NCI-H2227 treated with DMSO at 0.1 percent for 48 hours (cell line): ENCODE measurements around the gene C22orf39.

Source experiments
- DNase-seq: peaks from one replicate; lab custom pipeline; 2025; lab: John Stamatoyannopoulos, UW

C22orf39 gene

GRCh38 chr22:19447330-19448075 is at the start of gene C22orf39:
Gene C22orf39, minus strand, starts transcription at chr22:19447711. Its CDS starts 23 bp downstream, at chr22:19447688.
- peak; percentile 97 for DNase-seq

DNA sequence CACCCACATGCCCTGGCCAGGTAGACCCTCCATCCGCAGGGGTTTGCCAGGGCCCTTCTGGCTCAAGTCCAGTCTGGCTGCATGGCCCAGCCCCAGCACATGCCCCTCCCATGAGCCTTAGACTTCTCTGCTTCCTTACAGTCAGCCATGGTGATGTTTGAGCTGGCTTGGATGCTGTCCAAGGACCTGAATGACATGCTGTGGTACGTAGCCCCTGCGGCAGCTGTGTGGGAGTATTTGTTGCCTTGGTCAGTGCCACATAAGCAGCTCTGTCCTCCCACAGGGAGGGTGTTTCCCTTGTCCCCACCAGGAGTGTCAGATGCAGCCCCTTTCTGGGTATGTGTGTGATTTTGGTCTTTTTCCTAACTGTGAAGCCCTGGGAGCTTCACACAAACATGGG is 49.7 kb upstream of the C22orf39 start:
- no peak for DNase-seq

- DNase-seq = no peak
Measured at GRCh38 chr22:19496324-19496630, 48.8 kb upstream of the C22orf39 start.

- DNase-seq = no peak
Measured at GRCh38 chr22:19495562-19496323, 48.2 kb upstream of the C22orf39 start.

DNA sequence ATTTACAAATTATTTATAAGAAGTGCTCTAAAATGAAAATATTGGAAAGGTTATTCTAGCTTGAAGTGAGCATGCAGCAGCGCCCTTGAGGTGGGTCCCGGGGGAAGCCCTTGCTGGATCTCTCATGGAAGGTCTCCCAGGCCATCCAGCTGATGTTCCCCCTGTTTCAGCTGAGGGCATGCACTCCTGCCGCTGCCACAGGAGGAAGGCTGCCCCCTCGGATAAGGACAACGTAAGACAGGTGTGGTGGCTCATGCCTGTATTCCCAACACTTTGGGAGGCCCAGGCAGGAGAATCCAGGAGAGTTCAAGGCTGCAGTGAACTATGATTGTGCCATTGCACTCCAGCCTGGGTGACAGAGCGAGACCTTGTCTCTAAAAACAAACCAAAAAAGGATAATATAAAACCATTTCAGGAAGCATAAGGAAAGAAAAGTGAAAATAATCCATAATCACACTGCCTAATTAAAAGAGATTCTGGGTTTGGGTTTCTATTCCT is 47.2 kb upstream of the C22orf39 start:
- no peak for DNase-seq

- no peak for DNase-seq
Measured at GRCh38 chr22:19494001-19494560, 46.6 kb upstream of the C22orf39 start.

DNA sequence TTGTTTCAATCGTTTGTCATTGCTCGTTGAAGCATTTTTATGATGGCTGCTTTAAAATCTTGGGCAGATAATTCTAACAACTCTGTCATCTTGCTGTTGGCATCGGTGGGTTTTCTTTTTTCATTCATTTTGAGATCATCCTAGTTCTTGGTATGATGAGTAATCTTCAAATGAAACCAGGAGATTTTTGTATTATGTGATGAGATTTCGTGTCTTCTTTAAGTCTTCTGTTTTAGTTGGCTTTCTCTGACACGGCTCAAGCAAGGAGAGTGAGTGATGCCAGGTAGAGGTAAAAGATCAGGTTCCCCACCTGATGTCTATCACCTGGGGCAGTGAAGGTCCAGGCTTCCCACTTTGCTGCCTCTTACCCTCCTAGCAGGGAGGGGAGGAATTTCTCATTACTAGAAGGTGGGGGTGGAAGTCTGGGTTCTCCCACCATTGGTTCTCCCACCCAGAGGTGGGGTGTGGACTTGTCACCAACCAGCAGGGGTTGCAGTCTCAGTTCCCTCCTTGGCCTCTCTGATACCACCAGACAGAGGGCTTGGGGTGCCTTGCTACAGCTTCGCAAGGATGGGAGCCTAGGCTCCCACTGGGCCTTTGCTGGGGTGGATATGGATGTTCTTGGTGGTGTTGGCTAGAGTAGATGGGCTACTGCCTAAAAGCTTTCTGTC is 45.1 kb upstream of the C22orf39 start:
- DNase-seq = no peak

- no peak for DNase-seq
Measured at GRCh38 chr22:19490628-19491230, 43.2 kb upstream of the C22orf39 start.

DNA sequence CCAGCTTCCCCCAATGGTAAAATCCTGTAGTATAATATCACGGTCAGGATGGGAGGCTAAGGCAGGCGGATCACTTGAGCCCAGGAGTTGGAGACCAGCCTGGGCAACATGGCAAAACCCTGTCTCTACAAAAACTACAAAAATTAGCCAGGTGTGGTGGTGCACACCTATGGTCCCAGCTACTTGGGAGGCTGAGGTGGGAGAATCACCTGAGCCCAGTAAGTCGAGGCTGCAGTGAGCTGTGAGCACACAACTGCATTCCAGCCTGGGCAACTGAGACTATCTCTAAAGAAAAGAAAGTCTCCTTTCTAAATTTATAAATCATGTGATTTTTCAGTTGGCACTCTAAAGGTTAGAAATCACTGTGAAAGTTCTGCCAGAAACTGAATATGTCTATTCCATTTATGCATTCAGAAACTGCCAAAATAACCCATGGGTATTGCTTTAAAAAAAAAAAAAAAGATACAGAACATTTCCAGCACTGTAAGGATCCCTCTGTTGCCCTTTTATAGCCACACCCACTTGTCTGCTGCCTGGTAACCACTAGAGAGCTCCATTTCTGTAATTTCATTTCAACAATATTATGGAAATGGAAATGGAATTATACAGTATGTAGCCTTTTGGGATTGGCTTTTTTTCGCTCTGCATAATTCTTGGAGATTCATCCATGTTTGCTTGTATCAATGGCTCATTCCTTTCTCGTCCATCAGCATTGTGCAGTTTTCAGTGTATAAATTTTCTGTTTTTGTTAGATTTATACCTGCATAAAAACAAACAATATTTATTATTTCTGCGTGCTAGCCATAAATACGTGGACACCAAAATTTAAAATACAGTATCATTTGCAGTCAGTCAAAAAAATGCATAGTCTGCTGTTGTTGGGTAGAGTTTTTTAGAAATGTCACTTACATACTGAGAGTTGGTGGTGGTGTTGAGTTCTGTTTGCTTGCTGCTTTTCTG is 41.7 kb upstream of the C22orf39 start:
- no peak for DNase-seq

DNA sequence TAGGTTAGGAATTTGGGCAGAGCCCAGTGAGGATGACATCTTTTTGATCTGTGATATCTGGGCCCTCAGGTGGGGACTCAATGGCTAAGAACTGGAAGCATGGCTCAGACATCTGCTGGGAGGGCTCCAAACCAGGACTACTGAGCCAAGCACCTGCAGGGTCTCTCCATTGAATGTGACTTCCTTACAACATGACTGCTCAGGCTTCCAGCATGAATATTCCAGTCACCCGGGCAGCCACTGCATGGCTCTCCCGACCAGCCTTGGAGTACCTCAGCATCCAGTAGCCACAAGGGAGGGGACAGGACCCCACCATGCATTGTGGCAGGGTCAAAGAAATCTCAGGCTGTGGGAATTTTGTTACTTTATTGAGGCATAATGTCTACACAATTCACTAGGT is 40.8 kb upstream of the C22orf39 start:
- no peak for DNase-seq

GRCh38 chr22:19483481-19484244 is 36.2 kb upstream of the C22orf39 start:
- DNase-seq = no peak

DNA sequence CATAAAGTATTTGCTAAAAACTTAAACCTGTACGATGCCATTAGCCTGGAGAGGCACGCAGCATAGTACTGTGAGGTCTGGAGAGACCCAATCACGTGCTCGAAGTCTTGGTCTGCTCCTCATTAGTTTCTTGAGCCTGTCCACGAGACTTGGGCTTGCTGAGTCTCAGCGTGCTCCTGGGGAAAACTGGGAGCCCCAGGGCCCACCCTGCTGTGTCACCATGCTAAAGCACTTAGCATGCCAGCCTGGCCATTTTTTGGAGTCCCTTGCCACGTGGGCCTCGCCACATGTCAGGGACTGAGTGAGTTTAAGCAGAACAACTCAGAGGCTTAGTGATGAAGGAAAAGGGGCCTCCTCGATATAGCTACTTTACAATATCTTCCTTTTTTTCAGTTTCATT is 34.8 kb upstream of the C22orf39 start:
- no peak for DNase-seq

GRCh38 chr22:19480789-19481188 is 33.3 kb upstream of the C22orf39 start:
- DNase-seq = no peak

- DNase-seq = no peak
Measured at GRCh38 chr22:19480173-19480568, 32.7 kb upstream of the C22orf39 start.

DNA sequence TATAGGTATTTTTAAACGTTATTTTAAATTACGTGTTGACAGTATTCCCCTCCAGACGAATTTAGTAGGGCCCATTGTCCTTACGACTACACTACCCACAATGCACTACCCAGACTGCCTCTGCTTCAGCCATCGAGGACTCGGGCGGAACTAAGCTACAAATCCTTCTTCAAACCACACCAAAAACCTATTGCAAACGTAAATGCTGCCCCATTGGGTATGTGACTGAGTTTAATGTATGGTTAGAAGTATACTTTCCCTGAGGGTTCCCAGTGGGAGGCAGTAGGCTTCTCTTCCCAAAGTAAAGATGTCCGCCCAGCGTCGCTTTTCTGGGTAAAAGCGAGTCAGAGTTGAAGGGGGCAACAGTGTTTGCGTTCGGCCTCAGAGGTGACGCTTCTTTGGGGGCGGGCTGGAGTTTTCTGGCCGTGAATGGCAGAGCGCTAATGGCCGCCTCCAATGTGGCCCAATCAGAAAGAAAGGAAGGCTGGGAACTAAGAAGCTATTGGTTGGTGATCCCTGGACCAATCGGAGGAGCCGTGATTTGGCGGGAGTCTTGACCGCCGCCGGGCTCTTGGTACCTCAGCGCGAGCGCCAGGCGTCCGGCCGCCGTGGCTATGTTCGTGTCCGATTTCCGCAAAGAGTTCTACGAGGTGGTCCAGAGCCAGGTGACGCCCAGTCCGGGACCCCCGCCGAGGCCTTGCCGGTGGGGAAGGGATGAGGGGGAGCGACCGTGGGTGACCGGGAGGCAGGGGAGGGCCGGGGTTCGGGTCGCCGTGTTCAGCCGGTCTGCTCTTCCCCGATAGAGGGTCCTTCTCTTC is 32.1 kb upstream of the C22orf39 start, which contains the start of gene CDC45:
CDC45 (plus strand) TSS at position 566 of the 818 bp plus-strand sequence; CDS start at position 615, 49 bp downstream.
- peak; percentile 100 for DNase-seq

DNA sequence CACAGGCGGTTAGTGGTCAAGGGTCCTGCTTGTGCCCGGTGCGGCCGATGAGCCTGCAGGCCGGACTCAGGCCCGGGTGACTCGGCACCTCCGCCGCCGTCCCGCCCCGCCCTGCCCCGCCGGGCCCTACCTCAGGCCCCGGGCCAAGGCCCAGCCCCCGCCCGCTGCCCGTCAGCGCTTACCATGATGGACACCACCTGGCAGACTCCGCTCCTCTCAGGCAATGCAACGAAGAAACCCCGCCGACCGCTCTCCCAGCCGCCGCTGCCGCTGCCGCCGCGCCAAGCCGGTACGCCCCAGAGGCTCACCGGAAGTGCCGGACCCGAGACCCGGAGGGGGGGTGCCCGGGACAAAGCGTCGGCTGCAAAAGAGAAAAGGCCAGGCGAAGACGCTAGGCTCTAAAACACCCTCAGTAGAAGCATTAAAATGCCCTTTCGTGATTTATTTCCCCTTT is 31.4 kb upstream of the C22orf39 start, which contains the start of gene UFD1:
UFD1 (minus strand) TSS at position 293 of the 454 bp plus-strand sequence; CDS start at position 185, 108 bp downstream.
- peak; percentile 98 for DNase-seq

- no peak for DNase-seq
Measured at GRCh38 chr22:19478045-19478900, 30.8 kb upstream of the C22orf39 start.
